WTC11 (cell line): ENCODE data around the gene KRTAP5-2.

Experiments used
- ATF1 ChIP-seq: sonication (generic); formaldehyde crosslinking; IDR thresholded peaks from 2 replicates; pipeline ENCODE4 v1.8.1; 2023; ENCODE audit warnings: mild to moderate bottlenecking, moderate library complexity, missing genetic modification reagents
- ATF3 ChIP-seq: sonication (generic); formaldehyde crosslinking; conservative IDR thresholded peaks from 2 replicates; pipeline ENCODE4 v1.8.1; 2022; ENCODE audit warnings: mild to moderate bottlenecking, missing genetic modification reagents
- CTCF ChIP-seq: fragments of 200-600 bp; IDR thresholded peaks from 2 replicates; pipeline ENCODE4 v1.8.0; 2022; ENCODE audit warnings: antibody characterized with exemption
- JUN ChIP-seq: sonication (generic); formaldehyde crosslinking; IDR thresholded peaks from 2 replicates; pipeline ENCODE4 v1.8.0; 2023; ENCODE audit warnings: mild to moderate bottlenecking, missing genetic modification reagents
- NFYB ChIP-seq: sonication (generic); formaldehyde crosslinking; conservative IDR thresholded peaks from 2 replicates; pipeline ENCODE4 v1.8.0; 2022; ENCODE audit warnings: low read depth, missing genetic modification reagents
- SP1 ChIP-seq: sonication (generic); formaldehyde crosslinking; conservative IDR thresholded peaks from 2 replicates; pipeline ENCODE4 v1.8.1; 2022; ENCODE audit warnings: missing genetic modification reagents
- TCF7 ChIP-seq: sonication (generic); formaldehyde crosslinking; IDR thresholded peaks from 2 replicates; pipeline ENCODE4 v1.8.0; 2022; ENCODE audit warnings: mild to moderate bottlenecking, low read depth, missing genetic modification reagents, moderate library complexity
- ZNF232 ChIP-seq: sonication (generic); formaldehyde crosslinking; IDR thresholded peaks from 2 replicates; pipeline ENCODE4 v1.8.0; 2022; ENCODE audit warnings: mild to moderate bottlenecking, missing genetic modification reagents
- ZNF512 ChIP-seq: sonication (generic); formaldehyde crosslinking; IDR thresholded peaks from 2 replicates; pipeline ENCODE4 v1.8.1; 2022; ENCODE audit warnings: missing genetic modification reagents, borderline replicate concordance
- TF ChIP-seq, protein P1 (sequence below): sonication (generic); formaldehyde crosslinking; IDR thresholded peaks from 2 replicates; pipeline ENCODE4 v1.8.0; 2022; ENCODE audit warnings: mild to moderate bottlenecking, missing genetic modification reagents
- TF ChIP-seq, protein P2 (sequence below): sonication (generic); formaldehyde crosslinking; IDR thresholded peaks from 2 replicates; pipeline ENCODE4 v1.8.0; 2023; ENCODE audit warnings: missing genetic modification reagents, mild to moderate bottlenecking, borderline replicate concordance
- TF ChIP-seq, protein P3 (sequence below): sonication (generic); formaldehyde crosslinking; IDR thresholded peaks from 2 replicates; pipeline ENCODE4 v1.8.1; 2023; ENCODE audit warnings: mild to moderate bottlenecking, missing genetic modification reagents, moderate library complexity

DNA sequence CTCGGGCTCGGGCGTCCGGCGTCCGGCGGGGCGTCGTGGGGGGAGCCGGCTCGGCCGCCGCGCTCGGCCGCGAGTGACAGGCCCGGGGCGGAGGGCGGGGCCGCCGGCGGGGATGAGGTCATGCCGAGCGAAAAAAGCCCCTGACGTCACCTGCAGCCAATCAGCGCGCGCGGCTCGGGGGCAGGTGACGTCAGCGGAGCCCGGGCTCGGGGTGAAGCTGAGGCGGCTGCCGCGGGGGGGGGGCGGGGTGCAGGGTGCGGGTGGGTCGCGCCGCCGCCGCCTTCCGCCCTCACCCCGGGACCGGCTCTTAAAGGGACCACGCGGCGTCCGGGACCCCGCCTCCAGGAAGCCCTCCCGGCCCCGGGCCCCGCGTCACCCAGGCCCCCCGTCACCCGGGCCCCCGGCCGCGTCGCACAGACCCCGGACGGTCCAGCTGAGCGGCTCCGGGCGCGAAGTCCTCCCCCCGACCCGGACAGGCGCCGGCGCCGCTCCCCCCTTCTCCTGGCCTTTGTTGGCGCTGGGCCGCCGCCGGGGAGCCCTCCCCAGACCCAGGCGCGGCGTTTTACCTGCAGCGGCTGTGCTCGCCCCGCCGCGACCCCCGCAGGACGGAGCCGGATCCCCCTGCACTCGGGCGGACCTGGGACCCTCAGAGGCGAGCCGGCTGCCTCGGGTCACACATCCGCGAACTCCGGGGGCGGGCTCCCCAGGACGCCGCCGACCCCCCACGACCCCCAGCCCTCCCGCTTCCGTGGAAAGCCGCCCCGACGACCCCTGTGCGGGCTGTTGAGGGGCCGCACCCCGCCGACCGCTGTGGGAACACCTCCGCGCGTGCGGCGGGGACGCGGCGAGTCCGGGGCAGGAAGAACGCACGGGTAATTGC, 25.7 kb downstream of the KRTAP5-2 start, which contains the start of gene DUSP8:
- TF ChIP-seq CTCF (no peak), ZNF512 (no peak), JUN (CRISPR knock-in tag) (no peak), TCF7 (no peak), ATF3 (no peak), SP1 (CRISPR knock-in tag) (no peak), ZNF232 (CRISPR knock-in tag) (no peak), ATF1 (CRISPR knock-in tag) (no peak), NFYB (CRISPR knock-in tag) (peak; percentile 59)
- TF ChIP-seq, protein P1, sequence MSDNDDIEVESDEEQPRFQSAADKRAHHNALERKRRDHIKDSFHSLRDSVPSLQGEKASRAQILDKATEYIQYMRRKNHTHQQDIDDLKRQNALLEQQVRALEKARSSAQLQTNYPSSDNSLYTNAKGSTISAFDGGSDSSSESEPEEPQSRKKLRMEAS (CRISPR knock-in tag) = no peak
- TF ChIP-seq, protein P2, sequence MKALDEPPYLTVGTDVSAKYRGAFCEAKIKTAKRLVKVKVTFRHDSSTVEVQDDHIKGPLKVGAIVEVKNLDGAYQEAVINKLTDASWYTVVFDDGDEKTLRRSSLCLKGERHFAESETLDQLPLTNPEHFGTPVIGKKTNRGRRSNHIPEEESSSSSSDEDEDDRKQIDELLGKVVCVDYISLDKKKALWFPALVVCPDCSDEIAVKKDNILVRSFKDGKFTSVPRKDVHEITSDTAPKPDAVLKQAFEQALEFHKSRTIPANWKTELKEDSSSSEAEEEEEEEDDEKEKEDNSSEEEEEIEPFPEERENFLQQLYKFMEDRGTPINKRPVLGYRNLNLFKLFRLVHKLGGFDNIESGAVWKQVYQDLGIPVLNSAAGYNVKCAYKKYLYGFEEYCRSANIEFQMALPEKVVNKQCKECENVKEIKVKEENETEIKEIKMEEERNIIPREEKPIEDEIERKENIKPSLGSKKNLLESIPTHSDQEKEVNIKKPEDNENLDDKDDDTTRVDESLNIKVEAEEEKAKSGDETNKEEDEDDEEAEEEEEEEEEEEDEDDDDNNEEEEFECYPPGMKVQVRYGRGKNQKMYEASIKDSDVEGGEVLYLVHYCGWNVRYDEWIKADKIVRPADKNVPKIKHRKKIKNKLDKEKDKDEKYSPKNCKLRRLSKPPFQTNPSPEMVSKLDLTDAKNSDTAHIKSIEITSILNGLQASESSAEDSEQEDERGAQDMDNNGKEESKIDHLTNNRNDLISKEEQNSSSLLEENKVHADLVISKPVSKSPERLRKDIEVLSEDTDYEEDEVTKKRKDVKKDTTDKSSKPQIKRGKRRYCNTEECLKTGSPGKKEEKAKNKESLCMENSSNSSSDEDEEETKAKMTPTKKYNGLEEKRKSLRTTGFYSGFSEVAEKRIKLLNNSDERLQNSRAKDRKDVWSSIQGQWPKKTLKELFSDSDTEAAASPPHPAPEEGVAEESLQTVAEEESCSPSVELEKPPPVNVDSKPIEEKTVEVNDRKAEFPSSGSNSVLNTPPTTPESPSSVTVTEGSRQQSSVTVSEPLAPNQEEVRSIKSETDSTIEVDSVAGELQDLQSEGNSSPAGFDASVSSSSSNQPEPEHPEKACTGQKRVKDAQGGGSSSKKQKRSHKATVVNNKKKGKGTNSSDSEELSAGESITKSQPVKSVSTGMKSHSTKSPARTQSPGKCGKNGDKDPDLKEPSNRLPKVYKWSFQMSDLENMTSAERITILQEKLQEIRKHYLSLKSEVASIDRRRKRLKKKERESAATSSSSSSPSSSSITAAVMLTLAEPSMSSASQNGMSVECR (CRISPR knock-in tag) = no peak
- TF ChIP-seq, protein P3, sequence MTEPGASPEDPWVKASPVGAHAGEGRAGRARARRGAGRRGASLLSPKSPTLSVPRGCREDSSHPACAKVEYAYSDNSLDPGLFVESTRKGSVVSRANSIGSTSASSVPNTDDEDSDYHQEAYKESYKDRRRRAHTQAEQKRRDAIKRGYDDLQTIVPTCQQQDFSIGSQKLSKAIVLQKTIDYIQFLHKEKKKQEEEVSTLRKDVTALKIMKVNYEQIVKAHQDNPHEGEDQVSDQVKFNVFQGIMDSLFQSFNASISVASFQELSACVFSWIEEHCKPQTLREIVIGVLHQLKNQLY (CRISPR knock-in tag) = no peak
